HG03196 (cell line): ENCODE data around the gene NCKAP5.

Experiments
- ATAC-seq: cut with Tn5 transposase; IDR thresholded peaks from one replicate; pipeline ENCODE4 v1.9.1; 2021; ENCODE audit not compliant: unreplicated experiment

NCKAP5 gene

GRCh38 chr2:133568172-133568571 is at the start of gene NCKAP5:
Gene NCKAP5 (minus strand): TSS chr2:133568463. CDS start chr2:133517526, 50,937 bp downstream.
- no peak for ATAC-seq

- no peak for ATAC-seq
Measured at GRCh38 chr2:133609664-133610063, 41.4 kb upstream of the NCKAP5 start.

GRCh38 chr2:133608291-133608690 is 40.0 kb upstream of the NCKAP5 start:
- no peak for ATAC-seq

GRCh38 chr2:133607679-133608078 is 39.4 kb upstream of the NCKAP5 start:
- no peak for ATAC-seq

GRCh38 chr2:133606616-133607015 is 38.4 kb upstream of the NCKAP5 start:
- ATAC-seq, result no peak

- ATAC-seq, result no peak
Measured at GRCh38 chr2:133605766-133606137, 37.5 kb upstream of the NCKAP5 start.

GRCh38 chr2:133605011-133605765 is 36.9 kb upstream of the NCKAP5 start:
- no peak for ATAC-seq

GRCh38 chr2:133603109-133603508 is 34.8 kb upstream of the NCKAP5 start:
- no peak for ATAC-seq

GRCh38 chr2:133602538-133602937 is 34.3 kb upstream of the NCKAP5 start:
- no peak for ATAC-seq

- ATAC-seq, result no peak
Measured at GRCh38 chr2:133600266-133600928, 32.1 kb upstream of the NCKAP5 start.

- ATAC-seq, result no peak
Measured at GRCh38 chr2:133599811-133600210, 31.5 kb upstream of the NCKAP5 start.

- ATAC-seq, result no peak
Measured at GRCh38 chr2:133599211-133599803, 31.0 kb upstream of the NCKAP5 start.

GRCh38 chr2:133598769-133599168 is 30.5 kb upstream of the NCKAP5 start:
- no peak for ATAC-seq

GRCh38 chr2:133596701-133597393 is 28.6 kb upstream of the NCKAP5 start:
- ATAC-seq, result no peak

GRCh38 chr2:133591164-133591563 is 22.9 kb upstream of the NCKAP5 start:
- ATAC-seq, result no peak

- no peak for ATAC-seq
Measured at GRCh38 chr2:133589456-133589855, 21.2 kb upstream of the NCKAP5 start.

- no peak for ATAC-seq
Measured at GRCh38 chr2:133588144-133588543, 19.9 kb upstream of the NCKAP5 start.

- no peak for ATAC-seq
Measured at GRCh38 chr2:133586978-133587377, 18.7 kb upstream of the NCKAP5 start.

GRCh38 chr2:133581010-133581760 is 12.9 kb upstream of the NCKAP5 start:
- no peak for ATAC-seq

GRCh38 chr2:133579274-133579673 is 11.0 kb upstream of the NCKAP5 start:
- ATAC-seq, result no peak

- ATAC-seq, result no peak
Measured at GRCh38 chr2:133576714-133577113, 8.5 kb upstream of the NCKAP5 start.
